Neural progenitor cell (in vitro differentiated cells): ENCODE results near the gene PCSK6.

Source experiments
- EZH2 ChIP-seq: fragments of 200-600 bp; sonication (generic); IDR thresholded peaks from 2 replicates; pipeline ENCODE4 v1.6.1; 2017; ENCODE audit warnings: antibody characterized with exemption, mild to moderate bottlenecking, moderate library complexity
- TF ChIP-seq, protein P1 (sequence below): fragments of 200-600 bp; sonication (generic); IDR thresholded peaks from 2 replicates; pipeline ENCODE4 v1.5.1; 2017; ENCODE audit warnings: antibody characterized with exemption, mild to moderate bottlenecking

DNA sequence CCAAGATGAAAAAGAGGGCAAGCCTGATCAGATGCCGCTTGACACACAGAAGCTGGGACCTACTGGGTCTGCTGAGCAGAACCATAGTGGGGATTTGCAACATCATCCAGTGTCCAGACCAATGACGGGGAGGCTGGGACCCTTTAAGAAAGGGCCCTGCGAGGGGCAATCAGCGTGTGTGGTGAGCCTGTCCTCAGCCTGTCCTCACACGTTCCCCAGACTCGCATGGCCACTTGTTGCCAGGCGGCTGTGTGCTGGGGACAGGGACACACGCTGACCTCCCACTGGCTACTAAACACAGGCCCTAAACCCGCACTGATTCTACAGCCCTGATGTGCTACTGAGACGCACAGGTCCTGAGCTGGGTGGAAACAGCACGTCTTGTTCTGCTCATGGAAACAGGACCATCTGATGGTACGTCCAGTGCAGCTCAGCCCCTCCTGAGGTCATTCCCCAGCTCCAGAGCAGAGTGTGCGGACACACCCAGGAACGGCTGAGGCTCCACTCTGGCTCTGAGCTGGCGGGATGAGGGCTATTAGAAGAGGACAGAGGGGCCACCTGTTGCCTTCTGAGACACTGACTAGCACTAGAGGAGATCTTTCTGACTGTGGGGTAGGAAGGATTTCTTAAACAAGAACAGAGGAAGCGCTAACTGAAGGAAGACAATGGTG lies 24.4 kb downstream of the PCSK6 start:
- TF ChIP-seq, protein P1, sequence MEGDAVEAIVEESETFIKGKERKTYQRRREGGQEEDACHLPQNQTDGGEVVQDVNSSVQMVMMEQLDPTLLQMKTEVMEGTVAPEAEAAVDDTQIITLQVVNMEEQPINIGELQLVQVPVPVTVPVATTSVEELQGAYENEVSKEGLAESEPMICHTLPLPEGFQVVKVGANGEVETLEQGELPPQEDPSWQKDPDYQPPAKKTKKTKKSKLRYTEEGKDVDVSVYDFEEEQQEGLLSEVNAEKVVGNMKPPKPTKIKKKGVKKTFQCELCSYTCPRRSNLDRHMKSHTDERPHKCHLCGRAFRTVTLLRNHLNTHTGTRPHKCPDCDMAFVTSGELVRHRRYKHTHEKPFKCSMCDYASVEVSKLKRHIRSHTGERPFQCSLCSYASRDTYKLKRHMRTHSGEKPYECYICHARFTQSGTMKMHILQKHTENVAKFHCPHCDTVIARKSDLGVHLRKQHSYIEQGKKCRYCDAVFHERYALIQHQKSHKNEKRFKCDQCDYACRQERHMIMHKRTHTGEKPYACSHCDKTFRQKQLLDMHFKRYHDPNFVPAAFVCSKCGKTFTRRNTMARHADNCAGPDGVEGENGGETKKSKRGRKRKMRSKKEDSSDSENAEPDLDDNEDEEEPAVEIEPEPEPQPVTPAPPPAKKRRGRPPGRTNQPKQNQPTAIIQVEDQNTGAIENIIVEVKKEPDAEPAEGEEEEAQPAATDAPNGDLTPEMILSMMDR = no peak
- TF ChIP-seq EZH2 = no peak
